ENCODE data around the gene SKA3.

Gene SKA3

DNA sequence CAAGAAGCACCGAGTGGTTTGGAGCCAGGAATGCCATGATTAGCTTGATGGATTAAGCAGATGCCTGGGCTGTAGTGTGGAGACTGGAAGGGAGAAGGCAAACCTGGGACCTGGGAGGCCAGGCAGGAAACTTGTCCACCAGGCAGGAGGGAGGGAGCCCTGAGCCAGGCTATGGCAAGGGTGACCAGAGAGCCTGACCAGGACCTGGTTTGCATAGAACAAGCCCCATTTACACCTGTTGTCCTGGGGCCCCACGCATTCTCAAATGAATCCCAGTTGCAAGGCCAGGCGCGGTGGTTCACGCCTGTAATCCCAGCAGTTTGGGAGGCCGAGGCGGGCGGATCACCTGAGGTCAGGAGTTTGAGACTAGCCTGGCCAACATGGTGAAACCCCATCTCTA is 64.8 kb downstream of the SKA3 start:
- no peak for DNase-seq (ENCODE audit: low spot score)

DNA sequence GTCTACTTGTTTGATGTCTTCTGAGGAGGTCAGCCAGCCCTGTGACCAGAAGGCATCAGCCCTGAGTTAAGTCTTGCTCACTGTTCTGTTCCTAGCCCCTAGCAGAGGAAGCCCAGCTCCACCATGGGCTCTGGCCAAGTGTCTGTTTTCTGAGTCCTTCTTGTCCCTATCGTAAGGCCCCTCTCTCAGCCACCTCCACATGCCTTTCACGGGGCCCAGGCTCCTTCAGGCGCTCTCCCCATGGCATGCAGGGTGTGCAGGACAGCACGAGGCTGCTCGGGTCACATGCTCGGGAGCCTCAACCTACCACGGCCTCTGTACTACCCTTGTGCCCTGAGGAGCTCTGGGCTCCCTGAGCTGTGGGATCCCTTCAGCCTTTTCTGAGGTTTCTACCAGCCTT is 67.2 kb downstream of the SKA3 start:
- DNase-seq (ENCODE audit: low spot score) = no peak

DNA sequence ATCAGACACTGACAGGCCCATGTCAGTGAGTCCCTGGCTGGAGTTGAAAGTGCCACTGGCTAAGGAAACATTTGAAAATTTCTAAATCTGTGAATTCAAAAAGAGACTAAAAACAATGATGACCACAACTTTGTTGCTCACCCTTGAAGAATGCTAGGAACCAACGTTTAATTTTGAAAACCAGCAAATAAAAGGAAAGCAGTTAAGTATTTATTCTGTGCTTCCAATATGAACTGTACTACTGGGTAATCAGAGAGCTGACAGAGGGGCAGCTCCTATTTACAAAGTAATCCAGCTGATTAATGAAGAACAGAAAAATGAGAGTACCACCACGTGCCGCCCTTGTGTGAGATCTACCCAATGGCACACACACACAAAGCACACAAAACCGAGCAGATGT is 70.3 kb downstream of the SKA3 start:
- DNase-seq (ENCODE audit: low spot score) = no peak

DNA sequence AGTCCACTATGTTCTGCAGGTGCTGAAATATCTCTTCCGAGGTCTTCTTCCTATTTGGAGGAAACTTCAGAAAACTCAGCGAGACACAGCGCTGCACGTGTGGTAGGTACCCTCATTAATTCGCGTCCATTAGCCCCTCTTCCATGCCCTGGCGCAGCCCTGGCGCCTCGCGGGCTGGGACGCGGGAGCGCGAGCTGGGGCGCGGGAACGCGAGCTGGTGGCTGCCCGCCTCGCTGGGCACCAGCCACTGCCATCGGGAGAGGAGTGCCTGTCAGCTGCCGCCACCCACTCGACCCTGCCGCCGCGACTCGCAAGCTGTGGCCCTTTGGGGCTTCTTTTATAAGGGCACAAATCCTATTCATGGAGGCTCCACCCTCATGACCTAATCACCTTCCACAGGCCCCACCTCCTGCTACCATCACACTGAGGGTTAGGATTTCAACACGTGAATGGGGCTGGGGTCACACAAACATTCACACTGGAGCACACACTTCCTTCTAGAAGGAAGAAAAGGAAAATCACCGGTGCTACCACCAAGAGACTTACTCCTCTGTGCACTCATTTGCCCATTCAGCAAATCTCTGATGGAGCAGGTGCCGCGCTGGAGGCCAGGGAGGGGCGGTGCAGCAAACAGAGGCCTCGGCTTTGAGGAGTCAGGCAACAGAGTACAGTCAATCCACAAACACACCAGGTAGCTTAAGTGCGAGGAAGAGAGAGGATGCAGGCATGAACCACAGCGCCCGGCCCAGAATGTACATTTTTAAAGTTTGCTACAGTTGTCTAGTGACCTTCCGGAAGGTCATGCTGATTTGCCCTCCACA is 71.9 kb downstream of the SKA3 start:
- no peak for DNase-seq (ENCODE audit: low spot score)
